ENCODE measurements around the gene TNNI3K. TPM values are rescaled to one million over a fixed set of nuclear protein-coding genes. Genes with fewer than 3 reads are reported as not detected.

The TNNI3K gene
- total RNA-seq, 1 experiment from 2014 or later: not detected

- CTCF ChIA-PET: no interaction called here
- BruUV-seq (replicated peaks): no TSS peak
- no peak overlapping the region for H3K4me3 ChIP-seq (ENCODE audit: low read depth, low read length, poor library complexity, severe bottlenecking)
- no peaks in the 10 kb centered on the region for H3K9me3 ChIP-seq (ENCODE audit: low read depth, low read length, poor library complexity, severe bottlenecking)
- H3K4me1 ChIP-seq (ENCODE audit: insufficient read depth, low read length, poor library complexity, severe bottlenecking): no peaks in the 10 kb centered on the region
- no peak for DNase-seq (ENCODE audit: low spot score)
- no peaks in the 10 kb centered on the region for H3K36me3 ChIP-seq (ENCODE audit: insufficient read depth, low read length, poor library complexity, severe bottlenecking)
- peaks cover 44% of the 10 kb centered on the region for H3K27me3 ChIP-seq (replicated peaks; ENCODE audit: insufficient read depth, low read depth, low read length, poor library complexity)
- H3K27ac ChIP-seq (ENCODE audit: low read depth, low read length, poor library complexity, severe bottlenecking): no peak overlapping the region
- intact Hi-C loops (cut with micrococcal nuclease; ENCODE audit: unreplicated experiment): no loop called here
- TF ChIP-seq EZH2 (IDR thresholded peaks at IDR 0.05; ENCODE audit: borderline replicate concordance, low read depth, low read length, poor library complexity, severe bottlenecking) (no peak), CTCF (conservative IDR thresholded peaks at IDR 0.05; ENCODE audit: low read depth, low read length) (no peak)
- POLR2A ChIA-PET (ENCODE audit: low non-redundant PET): no interaction called here
These were observed 336.7 kb downstream of the TNNI3K start for GRCh38 chr1:74571891-74572290.

DNA sequence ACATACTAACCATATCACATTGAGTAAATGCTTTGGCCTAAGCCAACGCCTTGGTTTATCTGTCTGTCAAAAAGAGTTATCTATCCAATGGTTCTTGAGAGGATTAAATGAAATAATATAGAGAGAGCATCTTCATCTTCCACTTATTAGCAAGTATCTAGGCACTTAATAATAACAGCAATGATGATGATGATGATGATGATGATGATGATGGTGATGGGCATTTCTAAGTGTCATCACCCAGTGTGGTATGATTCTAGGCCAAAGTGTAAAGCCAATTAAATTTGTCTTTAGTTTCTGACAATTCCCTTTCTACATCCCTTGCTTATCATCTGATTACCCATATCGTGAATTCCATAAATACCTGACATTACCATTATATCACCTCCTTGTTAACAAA is 342.9 kb downstream of the TNNI3K start:
- peaks cover 49% of the 10 kb centered on the region for H3K27me3 ChIP-seq (replicated peaks; ENCODE audit: insufficient read depth, low read depth, low read length, poor library complexity)
- POLR2A ChIA-PET (ENCODE audit: low non-redundant PET): no interaction called here
- no peak overlapping the region for H3K4me3 ChIP-seq (ENCODE audit: low read depth, low read length, poor library complexity, severe bottlenecking)
- CTCF ChIA-PET: no interaction called here
- no peaks in the 10 kb centered on the region for H3K9me3 ChIP-seq (ENCODE audit: low read depth, low read length, poor library complexity, severe bottlenecking)
- no peaks in the 10 kb centered on the region for H3K4me1 ChIP-seq (ENCODE audit: insufficient read depth, low read length, poor library complexity, severe bottlenecking)
- no peak for DNase-seq (ENCODE audit: low spot score)
- no TSS peak for BruUV-seq (replicated peaks)
- intact Hi-C loops (cut with micrococcal nuclease; ENCODE audit: unreplicated experiment): no loop called here
- H3K36me3 ChIP-seq (ENCODE audit: insufficient read depth, low read length, poor library complexity, severe bottlenecking): no peaks in the 10 kb centered on the region
- no peak for TF ChIP-seq CTCF (conservative IDR thresholded peaks at IDR 0.05; ENCODE audit: low read depth, low read length)
- TF ChIP-seq EZH2 (IDR thresholded peaks at IDR 0.05; ENCODE audit: borderline replicate concordance, low read depth, low read length, poor library complexity, severe bottlenecking): no peak
- H3K27ac ChIP-seq (ENCODE audit: low read depth, low read length, poor library complexity, severe bottlenecking): no peak overlapping the region

- Histone ChIP-seq H3K36me3 (ENCODE audit: insufficient read depth, low read length, poor library complexity, severe bottlenecking) (no peaks in the 10 kb centered on the region), H3K4me1 (ENCODE audit: insufficient read depth, low read length, poor library complexity, severe bottlenecking) (no peaks in the 10 kb centered on the region), H3K27ac (ENCODE audit: low read depth, low read length, poor library complexity, severe bottlenecking) (no peak overlapping the region), H3K4me3 (ENCODE audit: low read depth, low read length, poor library complexity, severe bottlenecking) (no peak overlapping the region), H3K27me3 (replicated peaks; ENCODE audit: insufficient read depth, low read depth, low read length, poor library complexity) (peaks cover 48% of the 10 kb centered on the region), H3K9me3 (ENCODE audit: low read depth, low read length, poor library complexity, severe bottlenecking) (no peaks in the 10 kb centered on the region)
- intact Hi-C loops (cut with micrococcal nuclease; ENCODE audit: unreplicated experiment): no loop called here
- no TSS peak for BruUV-seq (replicated peaks)
- CTCF ChIA-PET: no interaction called here
- POLR2A ChIA-PET (ENCODE audit: low non-redundant PET): no interaction called here
- no peak for DNase-seq (ENCODE audit: low spot score)
- no peak for TF ChIP-seq CTCF (conservative IDR thresholded peaks at IDR 0.05; ENCODE audit: low read depth, low read length)
- TF ChIP-seq EZH2 (IDR thresholded peaks at IDR 0.05; ENCODE audit: borderline replicate concordance, low read depth, low read length, poor library complexity, severe bottlenecking): no peak
These were observed 344.2 kb downstream of the TNNI3K start for GRCh38 chr1:74579425-74579824.
